H1 (cell line): ENCODE measurements around the gene DSG4. TPM values are rescaled to one million over a fixed set of nuclear protein-coding genes. Genes with fewer than 3 reads are reported as not detected.

Experiments
- CTCF ChIA-PET: fragments of 300-600 bp; sonication (Branson Sonifier 250); formaldehyde crosslinking; loops from one replicate; lab custom pipeline; 2021; ENCODE audit not compliant: partially characterized antibody; lab: Charles Lee
- POLR2A ChIA-PET: fragments of 300-600 bp; sonication (Branson Sonifier 250); formaldehyde crosslinking; loops from one replicate; lab custom pipeline; 2021; ENCODE audit warnings: inconsistent platforms; ENCODE audit not compliant: partially characterized antibody; lab: Charles Lee
- DNase-seq, 2 experiments: peaks; one replicate each; pipeline versions ENCODE4 v3.0.0 to v3.0.0-alpha.2; 2010 to 2022; ENCODE audit warnings: low spot score in 2 of 2, low read depth in 1 of 2, mixed read lengths in 1 of 2
- FAIRE-seq: peaks from 2 replicates; lab custom pipeline; 2011; peaks lifted over from hg19 to GRCh38; lab: Jason Lieb, UNC
- H2AFZ ChIP-seq: 2 replicates; pipeline ENCODE4 v1.8.1; 2012; ENCODE audit warnings: low read length, inconsistent platforms
- H2AK5ac ChIP-seq: 2 replicates; pipeline ENCODE4 v1.6.1; 2013; ENCODE audit warnings: low read depth, low read length
- H2BK120ac ChIP-seq: replicated peaks from 2 replicates; pipeline ENCODE3; 2013; ENCODE audit warnings: low read depth, low read length, inconsistent platforms
- H2BK12ac ChIP-seq: 2 replicates; pipeline ENCODE4 v1.6.1; 2013; ENCODE audit warnings: low read depth, low read length
- H2BK15ac ChIP-seq: 2 replicates; pipeline ENCODE4 v1.6.1; 2013; ENCODE audit warnings: low read length
- H2BK20ac ChIP-seq: 2 replicates; pipeline ENCODE4 v1.6.1; 2013; ENCODE audit warnings: low read length
- H2BK5ac ChIP-seq: 2 replicates; pipeline ENCODE4 v1.6.1; 2013; ENCODE audit warnings: low read depth, low read length
- H3K14ac ChIP-seq: 2 replicates; pipeline ENCODE4 v1.6.1; 2013; ENCODE audit warnings: inconsistent platforms; ENCODE audit not compliant: insufficient read length
- H3K18ac ChIP-seq: 2 replicates; pipeline ENCODE4 v1.6.1; 2013; ENCODE audit warnings: low read length; ENCODE audit errors: extremely low read depth
- H3K23ac ChIP-seq: 2 replicates; pipeline ENCODE4 v1.6.1; 2013; ENCODE audit warnings: inconsistent platforms; ENCODE audit not compliant: insufficient read length
- H3K23me2 ChIP-seq: 2 replicates; pipeline ENCODE4 v1.6.1; 2013; ENCODE audit warnings: low read depth, low read length
- H3K27ac ChIP-seq: 2 replicates; pipeline ENCODE4 v1.6.1; 2011; ENCODE audit warnings: low read depth, low read length, inconsistent platforms
- H3K27me3 ChIP-seq, 4 experiments: replicated peaks in 1 of 4; 1 replicate in 1 of 4; 2 replicates in 3 of 4; pipeline versions ENCODE4 v1.6.1 to v1.8.1; 2011 to 2013; ENCODE audit warnings: low read length in 3 of 4, mild to moderate bottlenecking in 3 of 4, inconsistent platforms in 2 of 4, mixed read lengths in 2 of 4, moderate library complexity in 1 of 4; ENCODE audit not compliant: control insufficient read depth in 3 of 4, insufficient read depth in 3 of 4; ENCODE audit errors: extremely low read depth in 1 of 4
- H3K36me3 ChIP-seq, 4 experiments: 2 replicates each; pipeline versions ENCODE4 v1.6.1 to v1.8.1; 2011 to 2013; ENCODE audit warnings: mild to moderate bottlenecking in 4 of 4, low read length in 3 of 4, moderate library complexity in 2 of 4, control low read depth in 1 of 4, inconsistent platforms in 1 of 4; ENCODE audit not compliant: insufficient read depth in 4 of 4, control insufficient read depth in 2 of 4
- H3K4ac ChIP-seq: replicated peaks from 2 replicates; pipeline ENCODE3; 2013; ENCODE audit warnings: low read length, low read depth, mixed read lengths, inconsistent platforms; ENCODE audit not compliant: insufficient read length
- H3K4me1 ChIP-seq, 4 experiments: replicated peaks in 1 of 4; 1 replicate in 1 of 4; 2 replicates in 3 of 4; pipeline versions ENCODE4 v1.6.1 to v1.8.1; 2011 to 2013; ENCODE audit warnings: low read length in 3 of 4, inconsistent platforms in 2 of 4, mixed read lengths in 1 of 4; ENCODE audit not compliant: insufficient read depth in 4 of 4, control insufficient read depth in 3 of 4
- H3K4me2 ChIP-seq, 2 experiments: 2 replicates each; pipeline versions ENCODE4 v1.6.1 to v1.8.1; 2011 to 2013; ENCODE audit warnings: low read depth in 2 of 2, low read length in 2 of 2, control low read depth in 1 of 2, inconsistent platforms in 1 of 2, mild to moderate bottlenecking in 1 of 2; ENCODE audit not compliant: insufficient read depth in 1 of 2
- H3K4me3 ChIP-seq, 4 experiments: fragments of 200-600, 300-600 bp in 1 of 4; sonication (generic), shearing (Covaris generic), sonication (Bioruptor Twin) in 1 of 4; 2 replicates each; pipeline versions ENCODE4 v1.5.1 to v1.8.1; 2011 to 2016; ENCODE audit warnings: low read length in 4 of 4, low read depth in 3 of 4, control low read depth in 2 of 4, inconsistent platforms in 2 of 4, mild to moderate bottlenecking in 2 of 4, mixed read lengths in 1 of 4, moderate library complexity in 1 of 4; ENCODE audit not compliant: insufficient read depth in 2 of 4; ENCODE audit errors: extremely low read depth in 1 of 4
- H3K56ac ChIP-seq: replicated peaks from 2 replicates; pipeline ENCODE3; 2013; ENCODE audit warnings: low read depth, mild to moderate bottlenecking, mixed read lengths, low read length, inconsistent platforms; ENCODE audit not compliant: insufficient read length
- H3K79me1 ChIP-seq: 2 replicates; pipeline ENCODE4 v1.6.1; 2013; ENCODE audit warnings: low read depth, low read length, control low read depth
- H3K79me2 ChIP-seq, 2 experiments: 2 replicates each; pipeline versions ENCODE4 v1.6.1 to v1.8.1; 2012 to 2013; ENCODE audit warnings: low read length in 2 of 2, mild to moderate bottlenecking in 2 of 2, inconsistent platforms in 1 of 2; ENCODE audit not compliant: insufficient read depth in 2 of 2, control insufficient read depth in 1 of 2
- H3K9ac ChIP-seq, 4 experiments: replicated peaks in 1 of 4; 1 replicate in 1 of 4; 2 replicates in 3 of 4; pipeline versions ENCODE4 v1.6.1 to v1.8.1; 2011 to 2013; ENCODE audit warnings: low read depth in 3 of 4, low read length in 3 of 4, control low read depth in 2 of 4, mild to moderate bottlenecking in 2 of 4, moderate library complexity in 2 of 4, inconsistent platforms in 1 of 4; ENCODE audit errors: extremely low read depth in 1 of 4
- H3K9me3 ChIP-seq, 2 experiments: 2 replicates each; pipeline versions ENCODE4 v1.6.1 to v1.8.1; 2012 to 2013; ENCODE audit warnings: mild to moderate bottlenecking in 2 of 2, moderate library complexity in 2 of 2, control low read depth in 1 of 2, inconsistent platforms in 1 of 2, low read depth in 1 of 2, low read length in 1 of 2, mixed read lengths in 1 of 2; ENCODE audit not compliant: insufficient read depth in 2 of 2
- H4K20me1 ChIP-seq, 2 experiments: replicated peaks in 1 of 2; 2 replicates each; pipeline versions ENCODE3 to v1.8.1; 2011 to 2013; ENCODE audit warnings: inconsistent platforms in 2 of 2, low read length in 2 of 2, mild to moderate bottlenecking in 1 of 2; ENCODE audit not compliant: insufficient read depth in 2 of 2, control insufficient read depth in 1 of 2
- H4K5ac ChIP-seq: 2 replicates; pipeline ENCODE4 v1.6.1; 2013; ENCODE audit warnings: low read length, low read depth, mixed read lengths, inconsistent platforms; ENCODE audit not compliant: insufficient read length
- H4K8ac ChIP-seq: 2 replicates; pipeline ENCODE4 v1.8.0; 2013; ENCODE audit warnings: mild to moderate bottlenecking, moderate library complexity, low read length, inconsistent platforms; ENCODE audit not compliant: insufficient read depth; ENCODE audit errors: extremely low read depth
- H4K91ac ChIP-seq: replicated peaks from 2 replicates; pipeline ENCODE3; 2013; ENCODE audit warnings: low read length, mixed read lengths, inconsistent platforms; ENCODE audit not compliant: insufficient read length
- CBX8 ChIP-seq: fragments of 300-800, 300-1000 bp; sonication (generic); IDR thresholded peaks from 2 replicates; pipeline ENCODE4 v1.7.1; 2016; ENCODE audit warnings: low read depth, low read length, borderline replicate concordance
- CEBPB ChIP-seq: IDR thresholded peaks from 2 replicates; pipeline ENCODE4 v1.6.1; 2012; ENCODE audit warnings: low read depth, low read length
- CHD2 ChIP-seq: IDR thresholded peaks from 2 replicates; pipeline ENCODE4 v1.6.1; 2012; ENCODE audit warnings: low read length, improper control_type of control experiment
- GABPA ChIP-seq: IDR thresholded peaks from 2 replicates; pipeline ENCODE4 v1.6.1; 2011; ENCODE audit warnings: mild to moderate bottlenecking, low read length, moderate library complexity, borderline replicate concordance; ENCODE audit not compliant: insufficient read depth
- KDM5A ChIP-seq: fragments of 200-600 bp; IDR thresholded peaks from 2 replicates; pipeline ENCODE4 v1.7.1; 2012; ENCODE audit warnings: mild to moderate bottlenecking, low read length, inconsistent platforms, mixed read lengths
- RNF2 ChIP-seq: fragments of 200-900, 300-1000 bp; sonication (generic); IDR thresholded peaks from 2 replicates; pipeline ENCODE4 v1.7.1; 2016; ENCODE audit warnings: borderline replicate concordance, low read depth, mild to moderate bottlenecking, antibody characterized with exemption, low read length; ENCODE audit not compliant: poor library complexity, severe bottlenecking; ENCODE audit errors: missing control alignments
- SIRT6 ChIP-seq: IDR thresholded peaks from one replicate; pipeline ENCODE4 v1.7.1; 2012; ENCODE audit warnings: low read length, inconsistent platforms
- SP1 ChIP-seq: IDR thresholded peaks from 2 replicates; pipeline ENCODE4 v1.6.1; 2011; ENCODE audit warnings: low read depth, low read length
- TAF7 ChIP-seq: optimal IDR thresholded peaks from 2 replicates; pipeline ENCODE3; 2011; ENCODE audit warnings: low read depth, mild to moderate bottlenecking, inconsistent platforms, low read length, moderate library complexity, borderline replicate concordance
- TBP ChIP-seq: IDR thresholded peaks from 2 replicates; pipeline ENCODE4 v1.6.1; 2011; ENCODE audit warnings: low read depth, low read length, improper control_type of control experiment
- TCF12 ChIP-seq: IDR thresholded peaks from 2 replicates; pipeline ENCODE4 v1.6.1; 2011; ENCODE audit warnings: low read depth, mild to moderate bottlenecking, low read length
- polyA plus RNA-seq, 7 experiments: library from polyadenylated mRNA; depleted of rRNA in 3 of 7; stranded (reverse) in 5 of 7; unstranded in 2 of 7; fragments of >200 nt in 5 of 7; fragments of 200-250 nt in 2 of 7; gene quantifications; 1 replicate in 5 of 7; 2 replicates in 1 of 7; 4 replicates in 1 of 7; pipeline versions ENCODE4 v1.2.1 to v1.2.3, GENCODE V29; 2011 to 2013; ENCODE audit warnings: missing spikeins in 2 of 7, mixed read lengths in 2 of 7
- total RNA-seq: library from RNA; stranded (reverse); fragmentation: NEBNext Ultra II Directional; extraction: Animal tissue kit (Norgen Biotek cat#: 25700); gene quantifications from 2 replicates; pipeline ENCODE4 v1.2.1, GENCODE V29; 2021
- TF ChIP-seq, protein P1 (sequence below): IDR thresholded peaks from 2 replicates; pipeline ENCODE4 v1.6.1; 2012; ENCODE audit warnings: inconsistent platforms

Gene DSG4
- total and polyA plus RNA-seq, 2 of the 8 experiments (the other 6 are each of a cell fraction or from before 2014, with no cell fraction given): not detected

DNA sequence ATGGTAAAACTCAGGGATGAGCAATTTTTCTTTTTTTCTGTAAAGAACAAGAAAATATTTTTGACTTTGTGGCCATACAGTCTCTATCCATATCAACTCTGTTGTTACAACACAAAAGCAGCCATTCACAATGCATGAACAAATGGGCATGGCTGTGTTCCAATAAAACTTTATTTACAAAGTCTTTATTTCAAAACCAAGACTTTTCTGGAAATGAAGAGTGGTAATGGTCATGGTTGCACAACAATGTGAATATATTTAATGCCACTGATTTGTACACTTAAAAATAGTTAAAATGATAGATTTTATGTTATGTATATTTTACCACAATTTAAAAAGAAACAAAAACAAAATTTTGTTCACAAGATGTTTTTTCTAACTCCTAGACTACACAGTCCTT lies 69.3 kb downstream of the DSG4 start:
- Histone ChIP-seq H3K79me2 (no peaks in the 10 kb centered on the region), H4K91ac (no peak overlapping the region), H3K23ac (no peak overlapping the region), H2BK12ac (no peak overlapping the region), H2BK120ac (no peak overlapping the region), H3K79me1 (no peaks in the 10 kb centered on the region), H3K4ac (no peak overlapping the region), H3K9ac (no peak overlapping the region), H2BK5ac (no peak overlapping the region), H2AFZ (no peak overlapping the region), H3K18ac (no peak overlapping the region), H3K4me1 (peaks cover 0 to 3% (median 1%) of the 10 kb centered on the region in 4 experiments; a peak in 2 of 7 replicates), H3K9me3 (no peaks in the 10 kb centered on the region), H4K8ac (no peak overlapping the region), H3K36me3 (no peaks in the 10 kb centered on the region), H2BK15ac (no peak overlapping the region), H3K4me2 (no peak overlapping the region), H2AK5ac (no peak overlapping the region), H4K5ac (no peak overlapping the region), H3K27ac (no peak overlapping the region), H3K23me2 (no peaks in the 10 kb centered on the region), H3K14ac (no peak overlapping the region), H4K20me1 (no peaks in the 10 kb centered on the region), H3K4me3 (no peak overlapping the region), H3K27me3 (no peaks in the 10 kb centered on the region), H3K56ac (no peak overlapping the region), H2BK20ac (no peak overlapping the region)
- CTCF ChIA-PET: no interaction called here
- FAIRE-seq (no peak), DNase-seq (no peak)
- POLR2A ChIA-PET: no interaction called here
- TF ChIP-seq SIRT6: no peak
- TF ChIP-seq, protein P1, sequence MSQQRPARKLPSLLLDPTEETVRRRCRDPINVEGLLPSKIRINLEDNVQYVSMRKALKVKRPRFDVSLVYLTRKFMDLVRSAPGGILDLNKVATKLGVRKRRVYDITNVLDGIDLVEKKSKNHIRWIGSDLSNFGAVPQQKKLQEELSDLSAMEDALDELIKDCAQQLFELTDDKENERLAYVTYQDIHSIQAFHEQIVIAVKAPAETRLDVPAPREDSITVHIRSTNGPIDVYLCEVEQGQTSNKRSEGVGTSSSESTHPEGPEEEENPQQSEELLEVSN: no peak
- no peak for TF ChIP-seq CHD2
- no peak for TF ChIP-seq TAF7
- TF ChIP-seq SP1: no peak
- no peak for TF ChIP-seq CEBPB
- no peak for TF ChIP-seq GABPA
- no peak for TF ChIP-seq TBP
- no peak for TF ChIP-seq KDM5A
- TF ChIP-seq CBX8: no peak
- no peak for TF ChIP-seq TCF12
- no peak for TF ChIP-seq RNF2
